GM10266 (cell line): ENCODE data around the gene GPR137.
"Not testable (repeated sequence)": the region's sequence is repeated elsewhere in the genome, so short reads cannot be mapped to it uniquely, and the experiment has no call there.

Source experiments
- DNase-seq: peaks from one replicate; pipeline ENCODE4 v3.0.0; 2012; ENCODE audit errors: extremely low spot score
- CTCF ChIP-seq: IDR thresholded peaks from 2 replicates; pipeline ENCODE4 v1.5.1; 2012; ENCODE audit warnings: mild to moderate bottlenecking, low read depth; ENCODE audit not compliant: control insufficient read depth, insufficient read depth; ENCODE audit errors: missing control alignments

The GPR137 gene

GRCh38 chr11:64321533-64321932 is 35.9 kb downstream of the GPR137 start:
- no peak for DNase-seq
- TF ChIP-seq CTCF, result no peak

GRCh38 chr11:64322925-64323260 is 37.2 kb downstream of the GPR137 start:
- TF ChIP-seq CTCF, result no peak
- DNase-seq, result no peak

- TF ChIP-seq CTCF, result no peak
- DNase-seq, result no peak
Observed at GRCh38 chr11:64323373-64323772, 37.7 kb downstream of the GPR137 start.

GRCh38 chr11:64323984-64324383 is 38.3 kb downstream of the GPR137 start:
- DNase-seq, result not testable (repeated sequence)

GRCh38 chr11:64324692-64325469 is 39.2 kb downstream of the GPR137 start:
- no peak for DNase-seq
- TF ChIP-seq CTCF, result no peak

- no peak for TF ChIP-seq CTCF
- no peak for DNase-seq
Observed at GRCh38 chr11:64327375-64327774, 41.7 kb downstream of the GPR137 start.

- no peak for TF ChIP-seq CTCF
Observed at GRCh38 chr11:64327993-64328392, 42.3 kb downstream of the GPR137 start.

GRCh38 chr11:64330888-64331287 is 45.2 kb downstream of the GPR137 start:
- DNase-seq, result no peak
- no peak for TF ChIP-seq CTCF

More at GRCh38 chr11:64327993-64328392, 42.3 kb downstream of the GPR137 start:
- DNase-seq, result no peak
